Heart left ventricle (tissue), 13 donors: Measurements from ENCODE around the gene C14orf180.

Source experiments
- POLR2A ChIP-seq, 2 donors: fragments of 450-650 bp; IDR thresholded peaks; one replicate each; pipeline ENCODE4 v1.6.1; 2017; ENCODE audit warnings: antibody characterized with exemption in 2 of 2, mild to moderate bottlenecking in 2 of 2, moderate library complexity in 2 of 2
- TF ChIP-seq, protein P1 (sequence below), 12 donors: fragments of 200-600 bp; sonication (generic) in 4 of 12; IDR thresholded peaks; one replicate each; pipeline versions ENCODE4 v1.5.0 to v1.8.0; 2018 to 2022; ENCODE audit warnings: antibody characterized with exemption in 12 of 12, mild to moderate bottlenecking in 5 of 12
- donor health status: ischemic (EF 13 %, LVEDD 7.1; RV severe dilation, severe dysfunction).
- donor health status: DM: no; HTN: yes; CAD: no.
- donor health status: DM: no; HTN: no; CAD: no.
- donor health status: ischemic (EF 25% LVEDD 6.9; RV normal size, moderate dysfunction).
- donor health status: ischemic (EF 25% LVEDD 5.7; RV mildly dilated, moderate dysfunction).
- donor health status: ischemic (EF 35%, LVEDD 5.7; RV mildly dilated, moderate dysfunction).
- donor health status: nonischemic (EF 11% LVEDD 7.7; RV severe dilation, severe dysfunction).
- donor health status: DM: yes; HTN: yes; CAD: no.
- donor health status: PGD.
- donor health status: ischemic (EF 29% LVEDD 5.4; RV normal size, mild dysfunction).
- donor health status: nonischemic (EF 23%, LVEDD 6.1; RV moderate dilation, normal function).

DNA sequence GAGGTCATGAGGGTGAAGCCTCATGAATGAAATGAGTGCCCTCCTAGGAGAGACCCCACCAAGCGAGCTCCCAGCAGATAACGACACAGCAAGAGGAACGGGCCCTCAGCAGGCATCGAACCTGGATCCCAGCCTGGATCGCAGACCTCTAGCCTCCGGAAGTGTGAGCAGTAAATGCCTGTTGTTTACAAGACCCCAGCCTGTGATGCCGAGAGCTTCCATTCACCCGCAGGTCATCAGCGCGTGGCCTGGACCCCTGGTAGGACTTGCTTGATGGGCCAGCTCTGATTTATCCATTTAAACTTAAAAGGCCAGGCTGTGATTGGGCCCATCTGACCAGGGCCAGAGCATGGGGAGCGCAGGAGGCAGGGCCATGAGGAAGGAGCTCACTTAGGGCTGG, 18.0 kb downstream of the C14orf180 start:
- no peak for TF ChIP-seq POLR2A (IDR thresholded peaks at IDR 0.05)
- TF ChIP-seq, protein P1, sequence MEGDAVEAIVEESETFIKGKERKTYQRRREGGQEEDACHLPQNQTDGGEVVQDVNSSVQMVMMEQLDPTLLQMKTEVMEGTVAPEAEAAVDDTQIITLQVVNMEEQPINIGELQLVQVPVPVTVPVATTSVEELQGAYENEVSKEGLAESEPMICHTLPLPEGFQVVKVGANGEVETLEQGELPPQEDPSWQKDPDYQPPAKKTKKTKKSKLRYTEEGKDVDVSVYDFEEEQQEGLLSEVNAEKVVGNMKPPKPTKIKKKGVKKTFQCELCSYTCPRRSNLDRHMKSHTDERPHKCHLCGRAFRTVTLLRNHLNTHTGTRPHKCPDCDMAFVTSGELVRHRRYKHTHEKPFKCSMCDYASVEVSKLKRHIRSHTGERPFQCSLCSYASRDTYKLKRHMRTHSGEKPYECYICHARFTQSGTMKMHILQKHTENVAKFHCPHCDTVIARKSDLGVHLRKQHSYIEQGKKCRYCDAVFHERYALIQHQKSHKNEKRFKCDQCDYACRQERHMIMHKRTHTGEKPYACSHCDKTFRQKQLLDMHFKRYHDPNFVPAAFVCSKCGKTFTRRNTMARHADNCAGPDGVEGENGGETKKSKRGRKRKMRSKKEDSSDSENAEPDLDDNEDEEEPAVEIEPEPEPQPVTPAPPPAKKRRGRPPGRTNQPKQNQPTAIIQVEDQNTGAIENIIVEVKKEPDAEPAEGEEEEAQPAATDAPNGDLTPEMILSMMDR (IDR thresholded peaks at IDR 0.05), result no peak
